ENCODE measurements around the gene DROSHA. TPM values are rescaled to one million over a fixed set of nuclear protein-coding genes. Genes with fewer than 3 reads are reported as not detected.

Gene DROSHA
- total RNA-seq, 1 donor from 2014 or later: 51.7 TPM

DNA sequence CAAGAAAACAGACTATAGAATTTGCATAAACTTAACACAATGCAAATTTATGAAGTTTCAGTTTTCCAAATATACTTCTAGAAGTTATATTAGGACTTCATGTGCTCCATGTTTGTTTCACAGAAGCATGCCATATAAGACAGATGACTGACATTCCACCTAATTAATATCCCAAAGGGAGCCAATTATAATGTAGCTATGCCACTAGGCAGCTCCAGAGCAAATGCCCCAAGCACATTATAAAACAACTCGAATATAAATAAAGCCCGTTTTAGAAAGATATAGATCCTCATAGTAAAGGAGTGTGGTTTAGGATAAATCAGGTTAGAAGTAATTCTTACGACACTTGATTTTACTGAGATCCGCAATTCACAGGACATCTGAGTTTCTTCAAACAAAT lies 8.9 kb downstream of the DROSHA start:
- intact Hi-C loops (cut with DNase I): no loop called here
- Histone ChIP-seq H3K4me1 (no peaks in the 10 kb centered on the region), H3K4me3 (no peak overlapping the region), H3K9me3 (no peaks in the 10 kb centered on the region), H3K36me3 (peaks cover 88% of the 10 kb centered on the region), H3K27me3 (ENCODE audit: low read depth) (no peaks in the 10 kb centered on the region), H3K27ac (no peak overlapping the region)
- no peak for ATAC-seq
- DNase-seq: no peak
- no peak for TF ChIP-seq CTCF (IDR thresholded peaks at IDR 0.05)

DNA sequence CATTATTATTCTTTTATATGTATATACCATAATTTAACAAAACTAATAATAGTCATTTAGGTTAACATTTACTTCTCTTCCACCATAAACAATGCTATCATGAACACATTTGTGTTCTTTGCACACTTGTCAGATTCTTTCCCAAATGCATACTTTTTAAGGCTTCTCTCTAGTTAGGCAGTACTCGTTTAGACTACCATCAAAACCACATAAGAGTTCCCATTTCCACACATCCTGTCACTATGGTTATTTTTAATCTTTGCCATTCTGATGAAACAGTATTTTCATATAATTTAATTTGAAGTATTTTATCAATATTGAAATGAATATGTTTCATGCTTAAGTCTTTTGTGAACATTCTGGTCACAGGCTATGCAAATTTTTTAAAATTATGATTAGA lies 15.1 kb downstream of the DROSHA start:
- Histone ChIP-seq H3K36me3 (peaks cover 80% of the 10 kb centered on the region), H3K27me3 (ENCODE audit: low read depth) (no peaks in the 10 kb centered on the region), H3K27ac (no peak overlapping the region), H3K9me3 (no peaks in the 10 kb centered on the region), H3K4me3 (no peak overlapping the region), H3K4me1 (no peaks in the 10 kb centered on the region)
- TF ChIP-seq CTCF (IDR thresholded peaks at IDR 0.05): no peak
- DNase-seq: no peak
- intact Hi-C loops (cut with DNase I): no loop called here
- no peak for ATAC-seq

GRCh38 chr5:31511305-31511704 lies 20.6 kb downstream of the DROSHA start:
- Histone ChIP-seq H3K4me3 (no peak overlapping the region), H3K27ac (no peak overlapping the region), H3K9me3 (no peaks in the 10 kb centered on the region), H3K36me3 (peaks cover 99% of the 10 kb centered on the region), H3K27me3 (ENCODE audit: low read depth) (no peaks in the 10 kb centered on the region), H3K4me1 (no peaks in the 10 kb centered on the region)
- TF ChIP-seq CTCF (IDR thresholded peaks at IDR 0.05): no peak
- DNase-seq (no peak), ATAC-seq (no peak)
- intact Hi-C loops (cut with DNase I): no loop called here

- H3K9me3 ChIP-seq: no peaks in the 10 kb centered on the region
- H3K27ac ChIP-seq: no peak overlapping the region
- intact Hi-C loops (cut with DNase I): no loop called here
- H3K4me1 ChIP-seq: no peaks in the 10 kb centered on the region
- H3K27me3 ChIP-seq (ENCODE audit: low read depth): no peaks in the 10 kb centered on the region
- no peak for ATAC-seq
- no peak for TF ChIP-seq CTCF (IDR thresholded peaks at IDR 0.05)
- DNase-seq: no peak
- H3K36me3 ChIP-seq: peaks cover 99% of the 10 kb centered on the region
- no peak overlapping the region for H3K4me3 ChIP-seq
Measured at GRCh38 chr5:31504529-31504928, 27.4 kb downstream of the DROSHA start.

DNA sequence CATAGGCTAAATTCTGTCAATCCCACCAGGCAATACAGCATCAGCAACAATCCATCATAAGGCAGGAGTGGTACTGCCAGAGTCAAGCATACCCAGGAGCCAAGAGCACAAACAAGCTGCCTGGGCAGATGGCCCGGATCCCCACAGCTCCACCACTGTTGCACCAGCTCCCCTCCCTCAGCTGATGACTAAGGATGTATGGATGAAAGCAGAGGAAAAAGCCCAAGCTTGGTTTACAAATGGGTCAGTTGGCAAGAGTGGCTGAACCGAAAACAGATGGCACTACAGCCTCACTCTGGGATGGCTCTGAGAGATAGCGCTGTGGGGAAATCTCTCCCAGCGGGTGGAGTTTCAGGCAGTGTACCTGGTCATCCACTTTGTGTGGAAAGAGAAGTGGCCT lies 29.4 kb downstream of the DROSHA start:
- H3K9me3 ChIP-seq: no peaks in the 10 kb centered on the region
- intact Hi-C loops (cut with DNase I): no loop called here
- H3K4me1 ChIP-seq: no peaks in the 10 kb centered on the region
- H3K36me3 ChIP-seq: peaks cover 99% of the 10 kb centered on the region
- DNase-seq (no peak), ATAC-seq (no peak)
- H3K27ac ChIP-seq: no peak overlapping the region
- H3K4me3 ChIP-seq: no peak overlapping the region
- no peak for TF ChIP-seq CTCF (IDR thresholded peaks at IDR 0.05)
- no peaks in the 10 kb centered on the region for H3K27me3 ChIP-seq (ENCODE audit: low read depth)

DNA sequence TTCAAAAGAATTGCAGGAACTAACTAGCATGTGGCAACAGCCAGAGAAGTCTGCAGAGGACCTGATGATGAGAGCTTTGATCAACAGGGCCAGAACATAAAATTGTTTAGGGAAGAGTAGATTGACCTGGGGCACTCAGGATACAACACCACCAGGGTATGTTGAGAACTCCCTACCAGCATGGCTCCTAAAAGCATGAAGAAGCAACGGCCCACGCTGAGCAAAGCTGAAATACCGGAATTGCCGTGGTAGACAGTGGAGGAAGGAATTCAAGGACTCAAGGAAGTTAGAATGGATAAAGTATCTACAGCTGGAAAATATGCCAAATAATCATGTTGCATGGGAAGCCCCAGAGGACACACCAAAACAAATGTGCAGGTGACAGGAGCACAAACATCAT lies 31.6 kb downstream of the DROSHA start:
- Histone ChIP-seq H3K4me1 (no peaks in the 10 kb centered on the region), H3K9me3 (no peaks in the 10 kb centered on the region), H3K36me3 (peaks cover 99% of the 10 kb centered on the region), H3K27ac (no peak overlapping the region), H3K4me3 (no peak overlapping the region), H3K27me3 (ENCODE audit: low read depth) (no peaks in the 10 kb centered on the region)
- no peak for ATAC-seq
- no peak for DNase-seq
- intact Hi-C loops (cut with DNase I): no loop called here
- TF ChIP-seq CTCF (IDR thresholded peaks at IDR 0.05): no peak

Data from lower lobe of right lung (tissue), 2 donors.